GM19372 (cell line): ENCODE data around the gene MGAT4B.
A peak's percentile ranks its signal among the peaks of the same experiment; 100 is the strongest.
"Not testable (repeated sequence)": the region's sequence is repeated elsewhere in the genome, so short reads cannot be mapped to it uniquely, and the experiment has no call there.

ENCODE experiments used
- ATAC-seq: cut with Tn5 transposase; IDR thresholded peaks from one replicate; pipeline ENCODE4 v1.9.1; 2021; ENCODE audit warnings: mild to moderate bottlenecking, low read depth, moderate library complexity; ENCODE audit not compliant: unreplicated experiment

Gene MGAT4B

DNA sequence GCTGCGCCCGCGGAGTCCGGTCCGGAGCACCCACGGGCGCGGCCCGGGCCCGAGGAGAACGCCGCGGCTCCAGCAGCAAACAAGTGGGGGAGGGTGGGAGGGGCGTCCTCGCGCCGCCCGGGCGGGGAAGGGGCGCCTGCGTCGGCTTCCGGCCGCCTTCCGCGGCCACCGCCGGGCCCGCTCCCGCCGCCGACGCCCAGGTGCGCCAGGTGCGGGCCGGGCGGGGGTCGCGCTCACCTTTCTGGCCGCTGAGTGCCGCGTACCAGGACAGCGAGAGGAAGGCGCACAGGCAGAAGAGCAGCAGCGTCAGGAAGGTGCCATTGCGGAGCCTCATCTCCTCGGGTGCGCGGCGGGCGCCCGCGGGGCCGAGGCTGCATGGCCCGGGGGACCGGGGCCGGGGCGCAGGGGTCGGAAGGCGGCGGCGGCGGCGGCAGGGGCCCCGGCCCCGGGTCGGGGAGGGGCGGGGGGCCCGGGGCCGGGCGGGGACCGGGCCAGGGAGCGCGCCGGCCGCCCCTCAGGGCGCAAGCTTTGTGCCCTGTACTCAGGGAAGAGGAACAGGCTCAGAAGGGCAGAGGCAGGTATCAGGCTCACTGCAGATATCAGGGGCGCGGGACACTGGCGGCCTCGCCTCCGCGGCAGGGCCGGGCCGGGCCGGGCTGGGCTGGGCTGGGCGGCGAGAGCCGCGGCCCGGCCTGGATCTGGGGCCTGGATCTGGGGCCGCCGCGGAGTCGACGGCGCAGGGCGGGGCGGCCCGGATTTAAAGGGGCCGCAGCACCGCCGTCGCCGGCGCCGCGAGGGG lies at the start of gene MGAT4B:
Gene MGAT4B (minus strand): TSS at position 617 of the 799 bp plus-strand sequence. CDS start 283 bp downstream, at position 334.
- ATAC-seq: peak; percentile 62

DNA sequence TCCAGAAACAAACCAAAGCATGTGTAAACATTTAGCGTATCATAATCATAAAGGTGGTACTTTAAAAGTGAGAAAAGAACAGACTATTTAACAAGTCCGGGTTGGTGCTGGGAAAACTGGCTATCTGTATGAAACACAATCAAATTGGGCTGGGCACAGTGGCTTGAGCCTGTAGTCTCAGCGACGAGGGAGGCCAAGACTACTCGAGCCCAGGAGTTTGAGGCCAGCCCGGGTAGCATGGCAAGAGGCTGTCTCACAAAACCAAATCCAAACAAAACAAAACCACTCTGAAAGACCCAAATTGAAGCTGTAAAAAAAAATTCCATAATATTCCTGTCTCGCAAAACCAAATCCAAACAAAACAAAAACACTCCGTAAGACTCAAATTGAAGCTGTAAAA lies 47.7 kb upstream of the MGAT4B start:
- ATAC-seq: no peak

GRCh38 chr5:179852993-179853547 lies 46.4 kb upstream of the MGAT4B start:
- ATAC-seq: peak; percentile 85

GRCh38 chr5:179841621-179842020 lies 35.0 kb upstream of the MGAT4B start:
- ATAC-seq: no peak

DNA sequence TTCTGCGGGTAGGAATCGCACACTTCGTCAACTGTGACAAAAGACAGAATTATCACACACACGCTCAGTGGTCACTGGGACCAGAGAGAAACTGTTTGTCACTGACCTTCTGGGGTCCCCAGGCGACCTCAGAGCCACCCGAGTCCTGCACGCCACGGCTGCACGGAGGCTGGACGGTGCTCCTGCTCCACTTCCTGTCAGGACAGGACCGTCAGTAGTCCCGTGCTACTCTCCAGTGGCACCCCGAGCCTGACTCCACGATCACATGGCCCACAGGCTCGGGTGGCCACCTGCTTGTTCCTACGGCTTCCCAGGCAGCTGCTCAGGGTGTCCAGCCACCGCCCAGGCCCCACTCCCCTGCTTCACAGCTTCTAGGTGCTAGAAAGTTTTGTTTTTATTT lies 34.1 kb upstream of the MGAT4B start:
- no peak for ATAC-seq

DNA sequence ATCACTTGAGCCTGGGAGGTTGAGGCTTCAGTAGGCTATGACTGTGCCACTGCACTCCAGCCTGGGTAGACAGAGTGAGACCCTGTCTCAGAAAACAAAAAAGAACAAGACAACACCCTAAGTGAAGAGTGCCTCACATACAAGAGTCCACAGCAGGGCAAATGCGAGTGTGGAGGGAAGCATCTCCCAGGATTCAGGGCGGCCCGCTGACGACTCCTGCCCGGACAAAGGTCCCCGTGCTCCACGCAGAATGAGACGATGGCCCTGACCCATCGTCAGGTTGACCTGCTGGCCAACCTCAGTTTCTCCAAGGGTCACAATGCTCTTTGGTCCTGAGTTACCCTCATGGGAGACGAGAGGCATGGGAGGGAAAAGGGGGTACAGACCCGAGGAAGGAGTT lies 33.7 kb upstream of the MGAT4B start:
- no peak for ATAC-seq

DNA sequence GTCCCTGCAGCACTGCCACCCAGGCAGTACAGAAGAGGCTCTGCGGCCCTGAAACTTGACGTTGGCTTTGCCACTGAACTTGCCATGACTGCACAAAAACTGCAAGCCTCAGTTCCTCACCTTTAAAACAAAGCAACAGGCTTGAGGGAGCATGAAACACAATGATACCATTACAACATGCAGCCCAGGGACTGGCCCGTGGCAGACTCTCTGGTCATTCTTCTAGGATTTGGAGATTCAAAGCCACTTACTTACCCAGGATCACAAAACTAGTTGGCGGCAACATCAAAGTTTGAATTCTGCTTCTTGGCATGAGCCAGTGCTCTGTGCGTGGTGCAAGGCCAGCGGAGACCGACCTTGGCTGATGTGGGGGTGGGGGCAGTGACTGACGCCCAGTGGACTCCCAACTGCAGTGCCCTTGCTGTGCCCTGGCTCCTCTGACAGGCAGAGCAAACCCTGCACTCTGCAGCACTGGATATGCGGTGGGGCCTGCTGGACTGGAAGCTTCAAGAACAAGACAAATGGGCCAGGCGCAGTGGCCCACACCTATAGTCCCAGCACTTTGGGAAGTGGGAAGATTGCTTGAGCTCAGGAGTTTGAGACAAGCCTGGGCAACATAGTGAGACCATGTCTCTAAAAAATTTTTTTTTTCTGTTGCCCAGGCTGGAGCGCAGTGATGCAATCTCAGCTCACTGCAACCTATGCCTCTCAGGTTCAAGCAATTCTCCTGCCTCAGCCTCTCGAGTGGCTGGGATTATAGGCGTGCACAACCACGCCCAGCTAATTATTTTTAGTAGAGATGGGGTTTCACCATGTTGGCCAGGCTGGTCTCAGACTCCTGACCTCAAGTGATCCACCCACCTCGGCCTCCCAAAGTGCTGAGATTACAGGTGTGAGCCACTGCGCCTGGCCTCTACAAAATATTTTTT lies 32.9 kb upstream of the MGAT4B start:
- no peak for ATAC-seq

GRCh38 chr5:179837076-179838011 lies 30.7 kb upstream of the MGAT4B start:
- no peak for ATAC-seq

DNA sequence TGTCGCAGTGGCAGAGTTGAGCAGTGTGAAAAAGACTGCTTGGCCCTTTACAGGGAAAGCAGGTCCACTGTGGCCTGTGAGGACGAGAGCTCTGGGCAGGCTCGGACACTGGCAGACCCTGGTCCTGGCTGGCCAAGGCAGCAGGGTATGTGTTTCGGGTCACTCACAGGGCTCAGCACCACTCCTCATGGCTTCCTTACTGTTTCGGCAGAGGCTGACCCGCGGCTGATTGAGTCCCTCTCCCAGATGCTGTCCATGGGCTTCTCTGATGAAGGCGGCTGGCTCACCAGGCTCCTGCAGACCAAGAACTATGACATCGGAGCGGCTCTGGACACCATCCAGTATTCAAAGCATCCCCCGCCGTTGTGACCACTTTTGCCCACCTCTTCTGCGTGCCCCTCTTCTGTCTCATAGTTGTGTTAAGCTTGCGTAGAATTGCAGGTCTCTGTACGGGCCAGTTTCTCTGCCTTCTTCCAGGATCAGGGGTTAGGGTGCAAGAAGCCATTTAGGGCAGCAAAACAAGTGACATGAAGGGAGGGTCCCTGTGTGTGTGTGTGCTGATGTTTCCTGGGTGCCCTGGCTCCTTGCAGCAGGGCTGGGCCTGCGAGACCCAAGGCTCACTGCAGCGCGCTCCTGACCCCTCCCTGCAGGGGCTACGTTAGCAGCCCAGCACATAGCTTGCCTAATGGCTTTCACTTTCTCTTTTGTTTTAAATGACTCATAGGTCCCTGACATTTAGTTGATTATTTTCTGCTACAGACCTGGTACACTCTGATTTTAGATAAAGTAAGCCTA lies 29.8 kb upstream of the MGAT4B start:
- ATAC-seq: no peak

DNA sequence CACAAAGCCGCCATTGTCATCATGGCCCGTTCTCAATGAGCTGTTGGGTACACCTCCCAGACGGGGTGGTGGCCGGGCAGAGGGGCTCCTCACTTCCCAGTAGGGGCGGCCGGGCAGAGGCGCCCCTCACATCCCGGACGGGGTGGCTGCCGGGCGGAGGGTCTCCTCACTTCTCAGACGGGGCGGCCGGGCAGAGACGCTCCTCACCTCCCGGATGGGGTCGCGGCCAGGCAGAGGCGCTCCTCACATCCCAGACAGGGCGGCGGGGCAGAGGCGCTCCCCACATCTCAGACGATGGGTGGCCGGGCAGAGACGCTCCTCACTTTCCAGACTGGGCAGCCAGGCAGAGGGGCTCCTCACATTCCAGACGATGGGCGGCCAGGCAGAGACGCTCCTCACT lies 28.2 kb upstream of the MGAT4B start:
- not testable (repeated sequence) for ATAC-seq

DNA sequence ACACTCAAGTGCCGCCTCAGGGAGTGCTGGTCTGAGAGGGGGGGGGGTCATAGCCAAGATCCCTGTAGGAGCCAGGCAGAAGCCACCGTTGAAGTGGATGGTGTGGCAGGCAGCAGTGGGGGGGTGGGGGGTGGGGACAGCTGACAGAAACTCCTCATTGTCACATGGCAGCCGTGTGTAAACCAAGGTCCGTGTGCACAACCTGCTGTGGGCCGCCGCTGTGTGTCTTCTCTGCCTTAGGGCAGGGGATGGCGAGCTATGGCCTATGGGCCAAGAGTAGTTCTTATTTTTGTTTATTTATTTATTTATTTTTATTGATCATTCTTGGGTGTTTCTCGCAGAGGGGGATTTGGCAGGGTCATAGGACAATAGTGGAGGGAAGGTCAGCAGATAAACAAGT lies 27.5 kb upstream of the MGAT4B start:
- ATAC-seq: no peak

DNA sequence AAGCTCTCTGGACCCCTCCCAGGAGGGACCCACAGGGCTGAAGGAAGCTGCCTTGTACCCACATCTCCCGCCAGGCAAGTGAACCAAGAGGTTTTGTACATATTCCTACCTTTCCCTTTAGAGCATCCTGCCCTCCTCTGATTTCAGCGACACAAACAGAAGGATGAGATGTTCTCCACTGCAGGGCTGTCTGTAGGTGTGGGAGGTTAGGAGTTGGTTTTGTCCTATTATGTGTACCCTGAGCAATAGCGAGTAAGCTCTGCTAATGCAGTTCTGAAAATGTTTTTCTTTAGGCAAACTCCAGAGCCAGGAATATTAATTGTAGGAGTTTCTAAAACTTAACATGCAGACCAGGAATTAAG lies 27.0 kb upstream of the MGAT4B start:
- ATAC-seq: no peak

DNA sequence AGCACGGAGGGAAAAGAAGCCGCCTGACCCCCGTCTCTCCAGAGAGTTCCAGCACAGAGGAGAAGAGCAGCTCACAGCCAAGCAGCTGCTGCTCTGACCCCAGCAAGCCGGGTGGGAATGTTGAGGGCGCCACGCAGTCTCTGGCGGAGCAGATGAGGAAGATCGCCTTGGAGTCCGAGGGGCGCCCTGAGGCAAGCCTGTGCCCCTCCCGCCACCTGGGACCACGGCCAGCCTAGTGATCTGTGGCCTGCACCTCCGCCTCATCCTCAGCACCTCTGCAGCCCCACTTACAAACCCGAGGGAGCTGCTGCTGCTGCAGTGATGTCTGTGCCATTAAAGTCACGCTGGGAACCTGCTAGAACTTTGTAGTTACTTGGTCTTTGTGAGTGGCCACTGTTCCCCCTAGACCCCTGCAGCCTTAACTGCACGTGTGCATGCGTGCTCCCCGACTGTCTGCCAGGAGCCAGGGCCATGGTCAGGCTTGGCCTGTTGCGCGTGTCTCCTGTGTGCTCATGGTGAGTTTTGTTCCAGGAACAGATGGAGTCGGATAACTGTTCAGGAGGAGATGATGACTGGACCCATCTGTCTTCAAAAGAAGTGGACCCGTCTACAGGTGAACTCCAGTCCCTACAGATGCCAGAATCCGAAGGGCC lies 26.5 kb upstream of the MGAT4B start:
- no peak for ATAC-seq

DNA sequence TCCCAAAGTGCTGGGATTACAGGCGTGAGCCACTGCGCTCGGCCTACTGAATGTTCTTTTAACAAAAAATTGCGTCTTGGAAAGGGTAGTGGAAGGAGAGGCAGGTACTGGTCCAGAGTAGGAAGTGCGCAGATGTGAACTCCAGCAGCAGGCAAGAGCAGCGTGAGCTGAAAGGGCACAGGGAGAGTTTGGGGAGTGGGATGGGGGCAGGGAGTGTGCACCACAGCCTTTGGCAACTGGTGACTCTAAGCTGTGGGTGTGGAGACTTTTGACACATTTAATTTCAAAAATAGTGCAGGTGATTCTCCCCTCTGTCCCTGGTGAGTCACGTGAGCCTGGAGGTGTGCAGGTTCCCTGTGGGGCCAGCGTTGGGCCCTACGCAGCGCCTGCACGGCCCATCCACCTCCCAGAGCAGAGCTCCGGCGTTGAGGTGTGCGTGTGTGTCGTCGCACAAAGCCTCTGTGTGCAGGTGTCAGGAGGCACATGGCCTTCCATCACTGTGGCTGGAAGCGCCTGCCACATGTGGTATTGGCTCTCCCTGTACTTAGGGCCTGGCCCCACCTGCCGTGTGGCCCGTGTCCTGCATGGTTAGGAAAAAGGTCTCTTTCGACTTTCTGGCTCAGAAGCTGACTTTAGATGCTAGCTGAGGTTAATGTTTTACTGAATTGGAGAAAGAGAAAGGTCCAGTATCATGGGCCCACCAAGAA lies 25.5 kb upstream of the MGAT4B start:
- ATAC-seq: no peak

GRCh38 chr5:179830818-179831468 lies 24.3 kb upstream of the MGAT4B start:
- ATAC-seq: no peak

- no peak for ATAC-seq
Measured at GRCh38 chr5:179829732-179830435, 23.2 kb upstream of the MGAT4B start.

DNA sequence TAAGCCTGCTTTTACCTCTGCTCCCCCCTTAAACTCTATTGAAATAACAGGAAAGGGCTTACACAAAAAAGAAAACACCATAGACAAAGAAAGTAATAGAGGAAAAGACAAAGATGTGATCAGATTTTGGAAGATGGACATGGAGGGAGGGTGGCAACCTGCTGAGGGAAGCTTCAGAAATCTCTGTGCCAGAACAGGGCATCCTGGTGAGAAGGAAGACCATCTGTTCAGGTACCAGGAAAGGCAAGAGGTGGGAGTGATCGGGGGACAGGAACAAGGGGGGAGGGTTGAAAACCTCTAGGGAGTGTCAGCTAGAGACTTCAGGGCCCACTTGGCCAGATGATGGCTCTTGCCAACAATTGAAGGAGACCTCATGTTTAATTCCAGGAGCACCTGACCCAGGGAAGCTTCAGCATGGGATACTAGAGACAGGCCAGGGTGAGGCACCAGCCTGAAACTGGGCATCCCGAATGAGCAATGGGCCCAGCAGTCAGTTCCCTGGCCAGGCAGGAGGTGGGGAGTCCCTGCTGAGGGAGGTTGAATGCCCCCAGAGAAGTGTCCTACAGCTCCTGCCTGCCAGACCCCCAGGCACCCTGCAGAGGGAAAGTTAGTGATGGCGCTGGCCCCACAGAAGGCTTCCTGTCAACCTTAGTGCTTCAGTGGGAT lies 22.2 kb upstream of the MGAT4B start:
- ATAC-seq: no peak
